IMR-90 (cell line): Measurements from ENCODE around the gene STXBP6. TPM values are rescaled to one million over a fixed set of nuclear protein-coding genes. Genes with fewer than 3 reads are reported as not detected.

Experiments used
- ATAC-seq: fragments of 200-7000 bp; cut with Tn5 transposase; 2 replicates; pipeline ENCODE4 v1.9.1; 2020; ENCODE audit warnings: low read depth, mild to moderate bottlenecking, moderate library complexity
- BruUV-seq: library from RNA; stranded (reverse); fragments of 400-500 nt; replicated peaks from 2 replicates; lab custom pipeline; 2021; lab: Mats Ljungman, UMichigan
- CTCF ChIA-PET: fragments of 300-600 bp; formaldehyde crosslinking; extraction: SDS; loops from one replicate; lab custom pipeline; 2021; ENCODE audit warnings: antibody characterized with exemption; lab: Yijun Ruan, JAX
- POLR2A ChIA-PET: fragments of 300-600 bp; sonication (Branson Sonifier 250); formaldehyde crosslinking; loops from one replicate; lab custom pipeline; 2022; ENCODE audit warnings: antibody characterized with exemption; ENCODE audit not compliant: unreplicated experiment; lab: Charles Lee
- DNase-seq: peaks from one replicate; pipeline ENCODE4 v3.0.0; 2013
- H2AFZ ChIP-seq: replicated peaks from 2 replicates; pipeline ENCODE3; 2013; ENCODE audit warnings: low read length, mild to moderate bottlenecking; ENCODE audit not compliant: poor library complexity
- H2AK5ac ChIP-seq: 2 replicates; pipeline ENCODE4 v1.6.1; 2013; ENCODE audit warnings: low read depth, low read length, inconsistent platforms
- H2AK9ac ChIP-seq: replicated peaks from 2 replicates; pipeline ENCODE3; 2013; ENCODE audit warnings: mild to moderate bottlenecking, low read depth, low read length, moderate library complexity; ENCODE audit not compliant: poor library complexity
- H2BK120ac ChIP-seq: 2 replicates; pipeline ENCODE4 v1.6.1; 2013; ENCODE audit warnings: low read depth, low read length, inconsistent platforms
- H2BK15ac ChIP-seq: 3 replicates; pipeline ENCODE4 v1.6.1; 2013; ENCODE audit warnings: low read depth, low read length, inconsistent platforms
- H2BK20ac ChIP-seq: 2 replicates; pipeline ENCODE4 v1.6.1; 2013; ENCODE audit warnings: low read depth, mild to moderate bottlenecking, inconsistent platforms, low read length, moderate library complexity
- H2BK5ac ChIP-seq: 2 replicates; pipeline ENCODE4 v1.6.1; 2013; ENCODE audit warnings: mild to moderate bottlenecking, low read depth, low read length, inconsistent platforms; ENCODE audit not compliant: poor library complexity, severe bottlenecking
- H3K14ac ChIP-seq: replicated peaks from 2 replicates; pipeline ENCODE4 v1.6.1; 2013; ENCODE audit warnings: low read depth, low read length, inconsistent platforms
- H3K18ac ChIP-seq: 2 replicates; pipeline ENCODE4 v1.6.1; 2013; ENCODE audit warnings: low read depth, low read length, control low read depth
- H3K23ac ChIP-seq: 2 replicates; pipeline ENCODE4 v1.6.1; 2013; ENCODE audit warnings: low read depth, low read length, inconsistent platforms
- H3K27ac ChIP-seq: 2 replicates; pipeline ENCODE4 v1.5.1; 2013; ENCODE audit warnings: mild to moderate bottlenecking, control low read depth, low read length; ENCODE audit not compliant: insufficient read depth
- H3K27me3 ChIP-seq: 2 replicates; pipeline ENCODE4 v1.6.1; 2013; ENCODE audit warnings: low read length; ENCODE audit not compliant: control insufficient read depth, insufficient read depth
- H3K36me3 ChIP-seq: 2 replicates; pipeline ENCODE4 v1.6.1; 2013; ENCODE audit warnings: low read length, mixed read lengths; ENCODE audit not compliant: control insufficient read depth, insufficient read depth
- H3K4ac ChIP-seq: 2 replicates; pipeline ENCODE4 v1.6.1; 2013; ENCODE audit warnings: low read depth, low read length, inconsistent platforms
- H3K4me1 ChIP-seq: 2 replicates; pipeline ENCODE4 v1.6.1; 2013; ENCODE audit warnings: low read length, mixed read lengths; ENCODE audit not compliant: control insufficient read depth, insufficient read depth
- H3K4me2 ChIP-seq: 2 replicates; pipeline ENCODE4 v1.6.1; 2013; ENCODE audit warnings: low read depth, mild to moderate bottlenecking, control low read depth, low read length, moderate library complexity
- H3K4me3 ChIP-seq: 2 replicates; pipeline ENCODE4 v1.5.1; 2013; ENCODE audit warnings: low read depth, mild to moderate bottlenecking, control low read depth, low read length, moderate library complexity; ENCODE audit not compliant: insufficient read depth
- H3K56ac ChIP-seq: 2 replicates; pipeline ENCODE4 v1.6.1; 2013; ENCODE audit warnings: low read length, inconsistent platforms; ENCODE audit not compliant: insufficient read depth; ENCODE audit errors: extremely low read depth
- H3K79me1 ChIP-seq, 2 experiments: 2 replicates each; pipeline ENCODE4 v1.6.1; 2013; ENCODE audit warnings: low read length in 2 of 2, inconsistent platforms in 1 of 2, low read depth in 1 of 2
- H3K9ac ChIP-seq: 2 replicates; pipeline ENCODE4 v1.6.1; 2013; ENCODE audit warnings: low read depth, low read length, control low read depth
- H3K9me1 ChIP-seq: 2 replicates; pipeline ENCODE4 v1.6.1; 2013; ENCODE audit warnings: low read length, inconsistent platforms; ENCODE audit not compliant: insufficient read depth
- H3K9me3 ChIP-seq: 2 replicates; pipeline ENCODE4 v1.6.1; 2013; ENCODE audit warnings: low read length; ENCODE audit not compliant: control insufficient read depth, insufficient read depth
- H4K20me1 ChIP-seq: 2 replicates; pipeline ENCODE4 v1.6.1; 2013; ENCODE audit warnings: low read length, inconsistent platforms; ENCODE audit not compliant: insufficient read depth
- H4K5ac ChIP-seq: 2 replicates; pipeline ENCODE4 v1.6.1; 2013; ENCODE audit warnings: mild to moderate bottlenecking, low read depth, low read length, control low read depth
- H4K8ac ChIP-seq, 2 experiments: 2 replicates each; pipeline ENCODE4 v1.6.1; 2013; ENCODE audit warnings: low read depth in 2 of 2, low read length in 2 of 2, control low read depth in 1 of 2, inconsistent platforms in 1 of 2
- H4K91ac ChIP-seq: 2 replicates; pipeline ENCODE4 v1.6.1; 2013; ENCODE audit warnings: low read depth, low read length, inconsistent platforms; ENCODE audit not compliant: insufficient read depth
- CEBPB ChIP-seq: IDR thresholded peaks from 2 replicates; pipeline ENCODE4 v1.6.1; 2012; ENCODE audit warnings: low read depth, low read length, improper control_type of control experiment
- RFX5 ChIP-seq: IDR thresholded peaks from 2 replicates; pipeline ENCODE4 v1.8.0; 2012; ENCODE audit warnings: low read depth, mild to moderate bottlenecking, low read length, moderate library complexity
- dilution Hi-C: fragments of 300-500 bp; cut with HindIII; formaldehyde crosslinking; loops from one replicate; pipeline ENCODE4 v1.14.3; 2018; ENCODE audit warnings: low sequenced_read_pairs; ENCODE audit not compliant: unreplicated experiment
- in situ Hi-C: fragments of 300-500 bp; cut with MboI; formaldehyde crosslinking; loops from 3 replicates; pipeline ENCODE4 v1.14.3; 2019; ENCODE audit warnings: low sequenced_read_pairs, inconsistent platforms, mixed read lengths
- intact Hi-C: fragments of 100-400 bp; cut with micrococcal nuclease; formaldehyde crosslinking; loops from 2 replicates; pipeline ENCODE4 v1.10.0; 2022
- polyA plus RNA-seq, 3 experiments: library from polyadenylated mRNA; depleted of rRNA; stranded (reverse); fragments of >200 nt; gene quantifications; 2 replicates each; pipeline ENCODE4 v1.2.3, GENCODE V29; 2012; ENCODE audit warnings: low replicate concordance in 1 of 3
- total RNA-seq: library from RNA; depleted of rRNA; stranded (reverse); fragments of >200 nt; gene quantifications from 2 replicates; pipeline ENCODE4 v1.2.3, GENCODE V29; 2012

STXBP6 gene
- total and polyA plus RNA-seq, 2 of the 4 experiments (the other 2 are of a cell fraction), result 14.2 to 14.3 TPM

DNA sequence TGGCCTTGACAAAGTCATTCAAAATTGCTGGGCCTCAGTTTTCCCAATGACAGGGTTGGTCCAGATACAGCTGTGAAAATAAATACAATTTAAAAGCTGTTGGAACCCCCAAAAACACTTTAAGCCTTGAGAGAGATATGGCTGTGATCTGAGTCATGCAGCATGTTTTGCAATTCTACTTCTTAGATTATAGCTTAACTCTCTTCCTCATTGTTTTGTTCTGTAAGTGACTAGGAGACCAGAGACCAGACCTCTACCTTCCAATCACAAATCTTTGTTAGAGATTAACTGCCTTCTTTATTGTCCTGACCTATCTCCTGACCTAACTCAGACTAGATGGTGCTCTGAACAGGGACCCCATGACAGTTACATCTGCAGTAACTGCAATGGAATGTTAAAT lies 198.1 kb downstream of the STXBP6 start:
- no peak overlapping the region; a peak in 1 of 4 replicates for H4K8ac ChIP-seq
- H3K27me3 ChIP-seq, result no peaks in the 10 kb centered on the region
- no peak overlapping the region for H3K4ac ChIP-seq
- H4K20me1 ChIP-seq, result no peaks in the 10 kb centered on the region
- no peak overlapping the region for H2BK120ac ChIP-seq
- H3K4me3 ChIP-seq, result no peak overlapping the region
- BruUV-seq, result no TSS peak
- H2AFZ ChIP-seq, result no peak overlapping the region
- intact Hi-C loops, result no loop called here
- no peak overlapping the region for H2AK5ac ChIP-seq
- no peak overlapping the region for H3K4me2 ChIP-seq
- dilution Hi-C loops, result no loop called here
- peak overlapping the region; percentile 86 for H3K18ac ChIP-seq
- ChIA-PET POLR2A (no interaction called here), CTCF (no interaction called here)
- no peaks in the 10 kb centered on the region for H3K79me1 ChIP-seq
- ATAC-seq (peak; percentile 64), DNase-seq (peak; percentile 51)
- in situ Hi-C loops, result no loop called here
- peaks cover 2% of the 10 kb centered on the region; the same call in 1 of the 2 replicates for H3K9me1 ChIP-seq
- no peak overlapping the region for H3K9ac ChIP-seq
- no peak overlapping the region for H2AK9ac ChIP-seq
- H4K5ac ChIP-seq, result peak overlapping the region; percentile 55; the same call in 1 of the 2 replicates
- no peak overlapping the region for H3K14ac ChIP-seq
- H3K4me1 ChIP-seq, result peaks cover 4% of the 10 kb centered on the region
- no peak overlapping the region for H3K56ac ChIP-seq
- no peak overlapping the region for H2BK20ac ChIP-seq
- H4K91ac ChIP-seq, result no peak overlapping the region
- H2BK5ac ChIP-seq, result peak overlapping the region; percentile 3
- no peak overlapping the region for H3K27ac ChIP-seq
- TF ChIP-seq CEBPB, result peak; percentile 87
- no peak for TF ChIP-seq RFX5
- H3K23ac ChIP-seq, result no peak overlapping the region
- H2BK15ac ChIP-seq, result no peak overlapping the region; the same call in 2 of the 3 replicates
- no peaks in the 10 kb centered on the region for H3K9me3 ChIP-seq
- H3K36me3 ChIP-seq, result no peaks in the 10 kb centered on the region
